GM12891 (cell line): ENCODE data around the gene SPATA31D3.
"Not testable (repeated sequence)": the region's sequence is repeated elsewhere in the genome, so short reads cannot be mapped to it uniquely, and the experiment has no call there.

Experiments used
- DNase-seq: peaks from one replicate; pipeline ENCODE4 v3.0.0; 2011; ENCODE audit warnings: low spot score; ENCODE audit not compliant: insufficient read length
- FAIRE-seq: peaks from 2 replicates; lab custom pipeline; 2011; peaks lifted over from hg19 to GRCh38; lab: Jason Lieb, UNC
- PAX5 ChIP-seq: IDR thresholded peaks from 2 replicates; pipeline ENCODE4 v1.6.1; 2011; ENCODE audit warnings: low read length, moderate library complexity, mild to moderate bottlenecking; ENCODE audit not compliant: insufficient read depth, severe bottlenecking
- POLR2A ChIP-seq: IDR thresholded peaks from 2 replicates; pipeline ENCODE4 v1.6.1; 2011; ENCODE audit warnings: low read depth, low read length, control low read depth
- POLR2AphosphoS5 ChIP-seq: IDR thresholded peaks from 2 replicates; pipeline ENCODE4 v1.6.1; 2011; ENCODE audit warnings: low read depth, low read length, control low read depth
- POU2F2 ChIP-seq: IDR thresholded peaks from 2 replicates; pipeline ENCODE4 v1.6.1; 2011; ENCODE audit warnings: low read depth, mild to moderate bottlenecking, control low read depth, low read length, moderate library complexity
- SPI1 ChIP-seq: IDR thresholded peaks from 2 replicates; pipeline ENCODE4 v1.6.1; 2011; ENCODE audit warnings: low read depth, low read length, control low read depth
- TAF1 ChIP-seq: IDR thresholded peaks from 2 replicates; pipeline ENCODE4 v1.6.1; 2011; ENCODE audit warnings: low read depth, low read length, control low read depth

SPATA31D3 gene

GRCh38 chr9:81981883-81982282 is 38.6 kb downstream of the SPATA31D3 start:
- FAIRE-seq (no peak), DNase-seq (no peak)
- TF ChIP-seq SPI1 (no peak), POLR2A (no peak), POU2F2 (no peak), TAF1 (no peak), PAX5 (no peak), POLR2AphosphoS5 (no peak)

DNA sequence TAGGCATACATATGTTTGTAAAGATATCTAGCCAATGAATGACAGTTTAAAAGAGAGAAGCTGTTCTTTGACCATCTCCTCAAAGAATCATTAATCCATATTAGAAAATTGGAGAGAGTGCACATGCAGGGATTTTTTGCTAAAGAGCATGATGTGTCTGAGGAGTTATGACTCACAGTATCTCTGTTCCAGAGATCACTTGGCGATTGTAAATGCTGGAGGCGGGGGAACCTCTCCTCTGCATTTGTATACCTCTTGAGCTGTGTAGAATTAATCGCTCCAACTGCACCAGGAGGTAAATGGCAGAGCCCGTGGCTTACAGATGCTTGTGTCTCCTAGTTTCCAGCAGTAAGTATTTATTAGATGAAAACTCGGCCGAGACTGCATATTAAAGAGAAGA is 41.6 kb downstream of the SPATA31D3 start:
- FAIRE-seq: no peak
- no peak for DNase-seq
- TF ChIP-seq POU2F2 (no peak), PAX5 (no peak), SPI1 (no peak), POLR2A (no peak), TAF1 (no peak)

- no peak for DNase-seq
- TF ChIP-seq POLR2A: no peak
- FAIRE-seq: no peak
These were observed 42.8 kb downstream of the SPATA31D3 start for GRCh38 chr9:81986051-81986450.

DNA sequence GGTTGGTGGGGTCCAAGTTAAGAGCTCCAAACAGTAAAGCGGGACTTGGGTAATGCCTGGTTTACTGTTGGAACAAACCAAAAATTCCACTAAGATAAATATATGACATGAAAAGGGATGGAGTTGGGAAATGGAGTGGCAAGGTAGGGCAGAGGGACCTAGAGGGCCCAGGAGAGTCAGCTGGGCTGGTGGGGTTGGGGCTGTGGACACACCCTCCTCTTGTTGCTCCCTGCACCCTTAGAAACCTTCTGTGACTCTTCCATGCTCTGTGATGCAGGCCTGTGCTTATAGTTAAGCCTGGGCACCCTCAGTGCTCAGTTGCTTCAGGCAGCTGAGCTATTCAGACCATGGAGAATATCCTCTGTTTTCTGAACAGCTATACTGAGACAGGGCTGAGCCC is 45.2 kb downstream of the SPATA31D3 start, which contains the start of gene SPATA31D1:
Gene SPATA31D1, plus strand, starts transcription at position 301 of the 400 bp plus-strand sequence. Its CDS starts 47 bp downstream, at position 348.
- FAIRE-seq, DNase-seq: not testable (repeated sequence)

- FAIRE-seq: no peak
These were observed 46.4 kb downstream of the SPATA31D3 start for GRCh38 chr9:81989700-81990099.

GRCh38 chr9:81993656-81994055 is 50.4 kb downstream of the SPATA31D3 start:
- TF ChIP-seq SPI1: no peak
- TF ChIP-seq POU2F2: no peak
- no peak for TF ChIP-seq PAX5
- no peak for TF ChIP-seq TAF1
- FAIRE-seq (no peak), DNase-seq (no peak)

More at GRCh38 chr9:81989700-81990099, 46.4 kb downstream of the SPATA31D3 start:
- TF ChIP-seq POLR2AphosphoS5 (no peak), POLR2A (no peak), SPI1 (no peak), PAX5 (no peak), POU2F2 (no peak), TAF1 (no peak)
- no peak for DNase-seq
